ENCODE results near the gene CENPP.
"Not testable (repeated sequence)": the region's sequence is repeated elsewhere in the genome, so short reads cannot be mapped to it uniquely, and the experiment has no call there.

Gene CENPP

GRCh38 chr9:92384375-92384774 is 58.6 kb downstream of the CENPP start:
- no peak for DNase-seq

GRCh38 chr9:92385001-92385400 is 59.2 kb downstream of the CENPP start:
- DNase-seq: no peak

GRCh38 chr9:92385477-92385876 is 59.7 kb downstream of the CENPP start:
- no peak for DNase-seq

- no peak for DNase-seq
Measured at GRCh38 chr9:92385953-92386352, 60.2 kb downstream of the CENPP start.

- no peak for DNase-seq
Measured at GRCh38 chr9:92392690-92393089, 66.9 kb downstream of the CENPP start.

- DNase-seq: no peak
Measured at GRCh38 chr9:92393686-92394085, 67.9 kb downstream of the CENPP start.

- no peak for DNase-seq
Measured at GRCh38 chr9:92395617-92396016, 69.9 kb downstream of the CENPP start.

- no peak for DNase-seq
Measured at GRCh38 chr9:92397853-92398252, 72.1 kb downstream of the CENPP start.

GRCh38 chr9:92402360-92402759 is 76.6 kb downstream of the CENPP start:
- DNase-seq: no peak

GRCh38 chr9:92402826-92403745 is 77.3 kb downstream of the CENPP start:
- no peak for DNase-seq

- DNase-seq: no peak
Measured at GRCh38 chr9:92404042-92404836, 78.5 kb downstream of the CENPP start, which contains the start of gene OGN. Gene OGN, minus strand, starts transcription at chr9:92404578. Its CDS starts 1,171 bp downstream, at chr9:92403407.

- DNase-seq: no peak
Measured at GRCh38 chr9:92405818-92406217, 80.1 kb downstream of the CENPP start.

GRCh38 chr9:92406477-92406876 is 80.7 kb downstream of the CENPP start:
- DNase-seq: no peak

- DNase-seq: no peak
Measured at GRCh38 chr9:92407818-92408217, 82.1 kb downstream of the CENPP start.

GRCh38 chr9:92408747-92409478 is 83.2 kb downstream of the CENPP start:
- DNase-seq: no peak

- DNase-seq: not testable (repeated sequence)
Measured at GRCh38 chr9:92411157-92411556, 85.4 kb downstream of the CENPP start.

- no peak for DNase-seq
Measured at GRCh38 chr9:92414566-92414965, 88.8 kb downstream of the CENPP start.

GRCh38 chr9:92422611-92423338 is 97.0 kb downstream of the CENPP start:
- DNase-seq: no peak

- no peak for DNase-seq
Measured at GRCh38 chr9:92423612-92424011, 97.9 kb downstream of the CENPP start.

GRCh38 chr9:92424340-92424739 is 98.6 kb downstream of the CENPP start, which contains the start of gene OMD:
Gene OMD, minus strand, starts transcription at chr9:92424471. Its CDS starts 6,913 bp downstream, at chr9:92417558.
- no peak for DNase-seq

- no peak for DNase-seq
Measured at GRCh38 chr9:92425474-92425873, 99.7 kb downstream of the CENPP start.

- no peak for DNase-seq
Measured at GRCh38 chr9:92426501-92427145, 100.9 kb downstream of the CENPP start.

Measured in activated naive CD4-positive, alpha-beta T cell treated with anti-CD3 and anti-CD28 coated beads, Interleukin-2, amount 50 U/mL, for 16 hours (primary cell).